ENCODE results near the gene RBP5. TPM values are rescaled to one million over a fixed set of nuclear protein-coding genes. Genes with fewer than 3 reads are reported as not detected.

RBP5 gene
- total and polyA plus RNA-seq, 12 donors, result 2.0 to 17.8 (median 9.1) TPM

GRCh38 chr12:7150356-7150755, 21.7 kb upstream of the RBP5 start:
- peak in 1 of 7 donors; percentile 45 for DNase-seq
- 76 to 88% (median 85%) methylated on average over 9 to 12 of the region's 12 CpGs for WGBS, 4 donors
- H3K4me1 ChIP-seq (replicated peaks in 1 of 2), result no peaks in the 10 kb centered on the region
- no peaks in the 10 kb centered on the region for H3K27me3 ChIP-seq
- intact Hi-C loops (cut with DNase I), result no loop called here
- peaks cover 0 to 67% of the 10 kb centered on the region in 2 donors for H3K36me3 ChIP-seq (replicated peaks in 1 of 2)
- H3K27ac ChIP-seq, result no peak overlapping the region
- H3K9me3 ChIP-seq (replicated peaks in 1 of 3), result no peaks in the 10 kb centered on the region
- no peak overlapping the region for H3K4me3 ChIP-seq
- TF ChIP-seq POLR2A (IDR thresholded peaks at IDR 0.05), result no peak

DNA sequence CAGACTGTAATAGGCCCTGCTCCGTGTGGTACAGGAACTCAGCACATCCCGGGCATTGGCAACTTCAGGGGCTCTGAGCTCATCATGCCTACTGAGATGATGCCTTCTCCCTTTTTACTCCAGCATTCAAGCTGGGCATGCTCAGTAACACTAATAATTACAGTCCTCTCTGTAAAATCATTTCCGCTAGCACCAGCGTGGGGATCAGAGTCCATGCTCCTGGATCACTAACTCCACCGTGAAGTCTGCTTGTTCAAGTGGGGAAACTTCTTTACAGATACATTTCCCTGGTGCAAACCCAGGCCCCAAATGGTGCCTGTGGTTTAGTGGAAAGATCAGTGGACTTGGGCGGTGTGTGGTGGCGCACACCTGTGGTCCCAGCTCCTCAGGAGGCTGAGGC, 18.2 kb upstream of the RBP5 start:
- WGBS, 4 donors, result 93 to 100% (median 95%) methylated on average over 7 of the region's 7 CpGs
- no peaks in the 10 kb centered on the region for H3K27me3 ChIP-seq
- H3K4me3 ChIP-seq, result no peak overlapping the region
- intact Hi-C loops (cut with DNase I), result no loop called here
- H3K27ac ChIP-seq, result no peak overlapping the region
- no peaks in the 10 kb centered on the region for H3K4me1 ChIP-seq (replicated peaks in 1 of 2)
- peak in 2 of 7 donors; percentile 17 to 49 for DNase-seq
- H3K36me3 ChIP-seq (replicated peaks in 1 of 2), result peaks cover 0 to 47% of the 10 kb centered on the region in 2 donors
- TF ChIP-seq POLR2A (IDR thresholded peaks at IDR 0.05) (no peak), CTCF (IDR thresholded peaks at IDR 0.05) (no peak)
- H3K9me3 ChIP-seq (replicated peaks in 1 of 3), result no peaks in the 10 kb centered on the region

DNA sequence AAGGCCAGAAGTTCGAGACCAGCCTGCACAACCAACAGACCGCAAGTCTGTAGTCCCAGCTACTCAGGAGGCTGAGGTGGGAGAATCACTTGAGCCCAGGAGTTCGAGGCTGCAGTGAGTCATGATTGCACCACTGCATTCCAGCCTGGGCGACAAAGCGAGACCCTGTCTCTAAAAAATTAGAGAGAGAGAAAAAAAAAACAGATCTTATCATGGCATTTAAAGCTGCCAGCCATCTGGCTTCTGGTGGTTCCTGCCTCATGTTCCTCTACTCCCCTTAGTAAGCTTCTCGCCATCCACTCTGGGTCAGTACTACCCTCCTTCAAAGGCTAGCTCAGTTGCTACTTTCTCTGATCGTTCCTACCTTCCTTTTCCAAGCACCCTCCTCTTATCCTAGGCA, 17.5 kb upstream of the RBP5 start:
- Histone ChIP-seq H3K9me3 (replicated peaks in 1 of 3) (no peaks in the 10 kb centered on the region), H3K4me3 (no peak overlapping the region), H3K27me3 (no peaks in the 10 kb centered on the region), H3K4me1 (replicated peaks in 1 of 2) (no peaks in the 10 kb centered on the region), H3K36me3 (replicated peaks in 1 of 2) (peaks cover 0 to 50% of the 10 kb centered on the region in 2 donors), H3K27ac (no peak overlapping the region)
- WGBS, 4 donors, result 87 to 93% (median 90%) methylated on average over 7 of the region's 7 CpGs
- intact Hi-C loops (cut with DNase I), result no loop called here
- TF ChIP-seq POLR2A (IDR thresholded peaks at IDR 0.05) (no peak), CTCF (IDR thresholded peaks at IDR 0.05) (no peak)
- DNase-seq, result peak in 1 of 7 donors; percentile 48

GRCh38 chr12:7145671-7146070, 17.0 kb upstream of the RBP5 start:
- Histone ChIP-seq H3K27me3 (no peaks in the 10 kb centered on the region), H3K36me3 (replicated peaks in 1 of 2) (peaks cover 0 to 48% of the 10 kb centered on the region in 2 donors), H3K9me3 (replicated peaks in 1 of 3) (no peaks in the 10 kb centered on the region), H3K4me1 (replicated peaks in 1 of 2) (no peaks in the 10 kb centered on the region), H3K4me3 (no peak overlapping the region), H3K27ac (no peak overlapping the region)
- intact Hi-C loops (cut with DNase I), result no loop called here
- no peak for TF ChIP-seq CTCF (IDR thresholded peaks at IDR 0.05)
- no peak for TF ChIP-seq POLR2A (IDR thresholded peaks at IDR 0.05)
- 58 to 81% (median 67%) methylated on average over 4 of the region's 4 CpGs for WGBS, 4 donors
- DNase-seq, result peak in 1 of 7 donors; percentile 48

- Histone ChIP-seq H3K4me3 (no peak overlapping the region), H3K9me3 (replicated peaks in 1 of 3) (no peaks in the 10 kb centered on the region), H3K27me3 (no peaks in the 10 kb centered on the region), H3K4me1 (replicated peaks in 1 of 2) (no peaks in the 10 kb centered on the region), H3K27ac (peak overlapping the region in 2 of 5 donors; percentile 26 to 68), H3K36me3 (replicated peaks in 1 of 2) (peaks cover 0 to 44% of the 10 kb centered on the region in 2 donors)
- TF ChIP-seq POLR2A (IDR thresholded peaks at IDR 0.05), result no peak
- TF ChIP-seq CTCF (IDR thresholded peaks at IDR 0.05), result peak; percentile 34 to 64 (median 56)
- peak in 1 of 7 donors; percentile 6 for DNase-seq
- intact Hi-C loops (cut with DNase I), result no loop called here
- WGBS, 4 donors, result 35 to 49% (median 47%) methylated on average over 9 to 11 of the region's 11 CpGs
These were observed 15.9 kb upstream of the RBP5 start for GRCh38 chr12:7144414-7145120.

Measured in adrenal gland (tissue), 12 donors.